ENCODE results near the gene PLEKHM3.
"Not testable (repeated sequence)": the region's sequence is repeated elsewhere in the genome, so short reads cannot be mapped to it uniquely, and the experiment has no call there.

PLEKHM3 gene

DNA sequence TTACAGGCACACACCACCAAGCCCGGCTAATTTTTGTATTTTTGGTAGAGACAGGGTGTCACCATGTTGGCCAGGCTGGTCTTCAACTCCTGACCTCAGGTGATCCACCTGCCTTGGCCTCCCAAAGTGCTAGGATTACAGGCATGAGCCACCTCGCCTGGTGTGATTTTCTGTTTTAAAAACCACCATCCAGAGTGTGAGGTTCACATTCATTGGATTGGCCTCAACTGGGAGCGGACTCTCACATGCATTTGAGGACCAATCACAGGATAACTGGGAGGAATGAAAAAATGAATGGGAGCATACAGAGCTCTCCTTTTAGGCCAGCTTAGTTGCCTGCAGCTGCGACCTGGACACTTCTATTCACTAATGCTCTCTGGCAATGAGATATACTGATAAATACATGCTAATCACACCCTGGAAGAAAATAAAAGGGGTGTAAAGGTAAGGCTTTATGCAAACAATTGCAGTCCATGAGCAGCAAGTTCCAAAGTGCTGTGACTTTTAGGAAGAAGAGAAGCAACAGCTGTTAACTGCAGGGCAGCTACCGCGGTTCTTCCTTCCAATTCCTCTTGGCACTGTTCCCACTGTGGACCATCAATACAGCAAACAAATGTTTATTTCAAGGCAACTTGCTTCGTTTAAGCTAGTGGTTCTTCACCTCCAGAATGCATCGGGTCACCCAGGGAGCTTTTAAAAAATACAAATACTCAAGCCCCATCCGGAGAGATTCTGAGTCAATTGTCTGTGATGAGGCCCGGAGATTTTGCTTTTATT lies 206.1 kb downstream of the PLEKHM3 start:
- no peak for DNase-seq

DNA sequence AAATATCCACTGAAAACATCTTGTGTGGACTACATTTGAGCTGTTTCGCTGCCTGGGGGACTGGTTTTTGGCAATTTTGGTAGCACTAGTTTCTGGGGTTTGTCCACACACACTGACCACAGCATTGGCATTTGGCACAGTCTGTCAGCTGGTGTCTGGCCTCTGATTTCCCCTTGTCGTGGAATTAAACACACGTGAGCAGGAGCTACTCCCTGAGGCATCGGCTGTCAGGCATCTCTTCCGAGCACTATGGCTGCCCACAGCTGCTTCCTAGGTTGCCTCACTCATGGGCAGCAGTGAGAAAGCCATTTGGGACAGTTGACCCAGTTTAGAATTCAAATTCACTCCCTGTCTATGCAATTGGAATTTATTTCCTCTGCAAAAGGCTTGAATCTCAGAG lies 208.8 kb downstream of the PLEKHM3 start:
- DNase-seq = no peak

DNA sequence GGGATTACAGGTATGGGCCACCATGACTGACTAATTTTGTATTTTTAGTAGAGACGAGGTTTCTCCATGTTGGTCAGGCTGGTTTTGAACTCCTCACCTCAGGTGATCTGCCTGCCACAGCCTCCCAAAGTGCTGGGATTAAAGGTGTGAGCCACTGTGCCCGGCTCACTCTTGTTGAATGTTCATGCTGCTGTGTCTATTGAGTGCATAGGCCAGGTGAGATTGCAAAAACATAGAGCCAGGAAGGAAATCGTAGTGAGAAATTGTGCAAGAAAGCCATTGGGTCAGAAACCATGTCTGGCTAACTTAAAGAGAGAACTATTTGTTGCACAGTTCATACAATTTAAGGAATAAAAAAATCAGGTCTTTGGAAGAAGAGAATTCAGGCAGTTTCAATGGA lies 210.1 kb downstream of the PLEKHM3 start:
- no peak for DNase-seq

DNA sequence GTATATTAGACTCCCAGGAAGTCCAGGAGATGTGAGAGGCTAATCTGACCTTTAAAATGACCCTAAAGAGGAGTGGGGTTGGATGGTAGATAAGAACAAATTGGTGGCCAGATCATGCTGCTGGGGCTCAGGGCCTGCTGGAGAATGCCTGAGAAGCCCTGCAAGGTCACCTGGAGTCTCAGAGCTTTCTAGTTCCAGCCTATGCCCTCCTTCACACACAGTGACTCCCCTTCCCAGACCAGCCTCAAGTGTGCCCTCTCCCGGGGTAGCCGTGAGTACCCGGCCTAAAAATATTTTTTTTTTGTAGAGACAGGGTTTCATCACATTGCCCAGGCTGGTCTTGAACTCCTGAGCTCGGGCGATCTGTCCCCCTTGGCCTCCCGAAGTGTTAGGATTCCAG lies 211.4 kb downstream of the PLEKHM3 start:
- DNase-seq = no peak

DNA sequence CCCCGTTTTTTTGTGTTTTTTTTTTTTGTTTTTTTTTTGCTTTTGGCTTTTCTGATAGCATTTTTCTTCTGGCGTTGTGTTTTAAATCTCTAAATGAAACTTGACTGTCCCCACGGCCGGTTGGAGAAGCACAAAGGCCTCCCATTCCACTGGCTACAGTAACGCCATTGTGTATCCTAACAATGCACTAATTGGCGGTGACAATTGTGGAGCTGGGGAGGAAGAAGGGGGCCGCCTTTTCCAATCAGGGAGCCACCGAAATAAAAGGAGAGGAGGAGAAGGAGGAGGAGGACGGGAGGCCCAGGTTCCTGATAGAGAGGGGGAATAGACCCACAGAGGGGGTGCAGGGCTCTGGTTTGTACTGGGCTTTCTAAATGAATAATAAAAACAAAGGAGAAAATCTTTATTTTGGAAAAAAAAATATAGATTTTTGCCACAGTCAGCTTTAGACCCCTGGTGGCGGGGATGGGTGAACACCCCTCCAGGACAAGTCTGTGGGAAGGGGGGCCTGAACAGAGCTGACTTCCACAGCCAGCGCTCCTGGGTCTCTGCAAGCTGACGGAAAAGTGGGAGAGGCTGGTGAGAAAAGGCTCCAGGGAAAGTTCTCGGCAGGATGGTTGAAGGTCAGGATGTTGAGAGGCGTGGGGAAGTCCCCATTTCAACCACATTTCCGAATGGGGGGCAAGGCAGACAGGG lies 212.0 kb downstream of the PLEKHM3 start:
- DNase-seq = no peak

DNA sequence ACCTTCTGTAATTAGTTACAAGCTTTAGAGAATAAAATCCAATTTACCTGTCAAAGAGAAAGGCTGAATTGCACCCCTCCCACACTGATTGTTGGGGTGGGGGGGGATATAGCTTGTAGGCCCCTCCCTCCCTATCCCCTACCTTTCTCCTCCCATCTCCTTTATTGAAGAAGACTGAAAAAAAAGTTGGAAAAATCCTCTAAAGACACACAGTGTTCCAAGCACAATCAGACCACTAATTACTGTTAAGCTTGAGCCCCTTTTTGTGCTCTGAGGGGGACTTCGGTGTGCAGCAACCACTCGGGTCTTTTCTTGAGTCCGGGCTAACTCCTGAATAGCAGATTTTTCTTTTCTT lies 212.6 kb downstream of the PLEKHM3 start:
- no peak for DNase-seq

DNA sequence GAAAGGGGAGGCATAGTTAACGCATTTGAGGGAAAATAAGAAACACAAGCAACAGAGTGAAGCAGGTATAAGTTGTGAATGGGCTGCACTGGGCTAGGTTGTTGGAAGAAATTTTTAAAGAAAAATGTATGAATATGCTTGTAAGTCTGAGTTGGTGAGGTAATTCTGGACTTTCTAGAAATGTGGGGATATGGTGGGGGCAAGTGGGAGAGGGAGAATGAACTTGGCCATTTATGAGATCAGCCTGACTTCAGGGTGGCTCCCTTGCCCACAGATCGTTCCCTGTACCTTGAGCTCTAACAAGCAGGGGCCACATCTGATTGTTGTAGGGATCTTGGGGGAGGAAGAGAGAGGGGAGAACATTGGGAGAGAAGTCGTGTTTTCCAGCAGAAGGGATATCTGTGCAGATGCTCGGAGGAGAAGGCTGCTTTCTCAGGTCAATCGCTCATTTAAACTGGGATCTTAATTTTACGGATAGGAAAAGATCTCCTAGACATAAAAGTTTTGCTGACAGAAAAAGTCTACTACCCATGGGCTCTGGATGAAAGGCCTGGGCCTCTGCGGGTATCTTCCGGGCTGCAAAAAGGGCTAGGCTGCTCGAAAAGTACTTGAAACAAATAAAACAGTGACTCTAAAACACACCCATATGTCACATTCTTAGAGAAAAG lies 213.1 kb downstream of the PLEKHM3 start:
- no peak for DNase-seq

DNA sequence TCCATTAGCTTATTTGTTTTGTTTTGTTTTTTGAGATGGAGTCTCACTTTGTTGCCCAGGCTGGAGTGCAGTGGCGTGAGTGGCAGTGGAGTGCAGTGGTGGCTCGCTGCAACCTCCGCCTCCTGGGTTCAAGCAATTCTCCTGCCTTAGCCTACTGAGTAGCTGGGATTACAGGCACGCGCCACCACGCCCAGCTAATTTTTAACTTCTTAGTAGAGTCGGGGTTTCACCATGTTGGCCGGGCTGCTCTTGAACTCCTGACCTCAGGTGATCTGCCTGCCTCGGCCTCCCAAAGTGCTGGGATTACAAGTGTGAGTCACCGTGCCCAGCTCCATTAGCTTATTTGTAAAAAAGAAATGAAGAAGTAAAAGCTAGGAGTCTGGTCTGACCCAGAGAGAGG lies 213.7 kb downstream of the PLEKHM3 start:
- DNase-seq = not testable (repeated sequence)

DNA sequence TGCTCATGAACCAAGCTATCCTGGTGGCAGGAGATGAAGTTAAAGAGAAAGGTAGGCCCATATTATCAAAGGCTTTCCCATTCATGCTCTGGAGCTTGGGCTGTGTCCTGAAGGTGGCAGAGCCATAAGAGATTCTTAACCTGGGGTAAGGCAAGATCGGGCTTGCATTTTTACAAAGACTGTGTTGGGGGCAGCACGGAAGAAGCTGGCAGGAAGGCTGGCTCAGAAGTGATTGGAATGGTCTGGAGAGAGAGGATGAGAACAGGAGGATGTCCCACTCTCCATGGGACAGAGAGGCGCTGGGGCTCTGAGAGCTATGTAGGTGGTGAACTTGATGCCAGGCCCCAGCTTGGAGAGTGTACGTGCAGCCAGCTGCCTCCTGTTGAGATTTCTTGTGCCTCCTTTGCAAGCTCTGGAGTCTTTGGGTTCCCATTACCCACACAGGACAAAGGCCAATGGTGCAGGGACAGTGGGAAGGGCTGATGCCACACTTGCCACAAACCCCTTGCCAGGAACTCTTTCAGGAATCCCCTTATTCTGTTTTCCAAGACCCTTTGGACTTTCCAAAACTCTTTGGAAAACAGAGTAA lies 215.0 kb downstream of the PLEKHM3 start:
- DNase-seq = no peak

DNA sequence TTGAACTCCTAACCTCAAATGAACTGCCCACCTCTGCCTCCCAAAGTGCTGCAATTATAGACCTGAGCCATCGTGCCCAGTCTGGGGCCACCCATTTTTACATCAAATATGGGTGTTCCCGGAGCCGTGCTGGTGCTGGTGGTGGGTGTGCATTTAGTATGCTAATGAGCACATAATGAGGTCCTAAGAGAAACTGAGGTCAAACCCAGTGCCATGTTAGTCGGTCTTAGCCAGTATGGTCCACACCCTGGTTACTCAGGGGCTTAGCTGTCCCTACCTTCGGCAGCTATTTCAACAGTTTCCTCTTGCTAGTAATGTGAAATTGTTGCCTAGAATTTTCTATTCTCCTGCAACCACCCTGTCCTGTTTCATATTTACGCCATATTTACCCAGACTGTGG lies 217.2 kb downstream of the PLEKHM3 start:
- DNase-seq = no peak

DNA sequence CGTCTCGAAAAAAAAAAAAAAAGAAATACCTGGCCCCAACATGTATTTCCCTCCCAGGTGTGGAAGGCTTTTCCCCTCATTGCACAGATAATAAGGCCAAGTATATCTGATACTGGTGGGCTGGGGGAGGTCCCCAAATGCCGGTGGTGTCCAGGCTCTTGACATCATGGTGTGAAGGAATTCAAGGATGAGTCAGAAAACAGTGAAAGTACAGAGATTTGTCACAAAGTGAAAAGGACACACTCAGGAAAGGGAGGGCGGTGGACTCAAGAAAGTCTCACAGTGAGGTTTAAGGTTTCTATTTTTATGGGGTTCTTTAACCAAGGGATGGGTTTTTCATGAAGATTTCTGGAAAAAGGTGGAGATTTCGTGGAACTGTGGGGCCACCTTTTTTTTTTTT lies 217.8 kb downstream of the PLEKHM3 start:
- DNase-seq = peak; percentile 28

DNA sequence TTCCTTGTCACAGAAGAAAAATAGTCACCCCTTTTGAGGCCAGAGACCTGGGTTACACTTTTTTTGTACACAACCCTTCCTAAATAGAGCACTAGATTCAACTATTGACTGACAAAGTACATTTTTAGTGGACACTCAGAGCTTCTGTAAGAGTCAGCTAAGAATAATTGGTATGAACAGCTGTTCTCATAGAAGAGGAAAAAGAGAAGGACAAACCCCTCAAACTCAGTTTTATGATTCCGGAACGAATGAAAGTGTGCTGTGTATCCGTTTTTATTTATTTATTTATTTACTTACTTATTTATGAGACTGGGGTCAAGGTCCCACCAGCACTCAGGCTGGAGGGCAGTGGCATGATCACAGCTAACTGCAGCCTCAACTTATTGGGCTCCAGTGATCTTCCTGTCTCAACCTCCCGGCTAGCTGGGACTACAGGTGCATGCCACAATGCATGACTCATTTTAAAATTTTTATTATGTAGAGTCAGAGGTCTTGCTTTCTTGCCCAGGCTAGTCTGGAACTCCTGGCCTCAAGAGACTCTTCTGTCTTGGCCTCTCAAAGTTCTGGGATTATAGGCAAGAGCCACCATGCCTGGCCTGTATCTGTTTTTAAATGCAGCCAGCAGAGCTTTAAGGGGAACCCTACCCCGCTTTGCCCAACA lies 219.6 kb downstream of the PLEKHM3 start:
- peak; percentile 34 for DNase-seq

DNA sequence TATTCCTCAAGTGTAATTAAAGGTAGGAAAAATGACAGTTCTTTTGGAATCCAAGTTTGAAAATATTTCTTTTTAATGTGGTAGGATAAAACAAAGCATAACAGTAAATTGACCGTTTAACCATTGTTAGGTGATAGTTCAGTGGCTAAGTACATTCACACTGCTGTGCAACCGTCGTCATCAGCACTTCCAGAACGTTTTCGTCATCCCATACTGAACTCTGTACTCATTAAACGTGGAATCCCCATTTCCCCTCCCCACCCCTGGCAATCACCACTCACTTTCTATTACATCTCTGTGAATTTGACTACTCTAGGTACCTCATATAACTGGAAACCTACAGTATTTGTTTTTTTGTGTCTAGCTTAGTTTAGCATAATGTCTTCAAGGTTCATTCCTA lies 222.7 kb downstream of the PLEKHM3 start:
- no peak for DNase-seq

DNA sequence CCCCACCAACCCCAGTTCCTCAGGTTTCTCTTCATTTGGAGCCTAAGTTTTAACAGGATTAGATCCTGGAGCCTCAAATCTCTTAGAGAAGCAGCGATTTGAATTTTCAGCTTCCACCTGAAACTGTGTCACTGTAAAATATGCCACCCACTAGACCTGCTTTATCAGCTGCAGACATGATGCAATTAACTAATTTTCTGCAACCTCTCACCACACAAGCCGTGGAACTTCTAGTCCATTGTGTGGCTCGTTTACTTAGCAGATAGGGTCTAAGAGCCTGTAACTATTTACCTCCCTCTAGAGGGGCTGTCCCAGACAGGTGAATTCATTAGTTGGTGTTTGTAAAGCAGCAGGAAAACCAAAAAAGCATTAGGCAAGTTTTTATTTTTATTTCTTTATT lies 224.1 kb downstream of the PLEKHM3 start:
- no peak for DNase-seq

DNA sequence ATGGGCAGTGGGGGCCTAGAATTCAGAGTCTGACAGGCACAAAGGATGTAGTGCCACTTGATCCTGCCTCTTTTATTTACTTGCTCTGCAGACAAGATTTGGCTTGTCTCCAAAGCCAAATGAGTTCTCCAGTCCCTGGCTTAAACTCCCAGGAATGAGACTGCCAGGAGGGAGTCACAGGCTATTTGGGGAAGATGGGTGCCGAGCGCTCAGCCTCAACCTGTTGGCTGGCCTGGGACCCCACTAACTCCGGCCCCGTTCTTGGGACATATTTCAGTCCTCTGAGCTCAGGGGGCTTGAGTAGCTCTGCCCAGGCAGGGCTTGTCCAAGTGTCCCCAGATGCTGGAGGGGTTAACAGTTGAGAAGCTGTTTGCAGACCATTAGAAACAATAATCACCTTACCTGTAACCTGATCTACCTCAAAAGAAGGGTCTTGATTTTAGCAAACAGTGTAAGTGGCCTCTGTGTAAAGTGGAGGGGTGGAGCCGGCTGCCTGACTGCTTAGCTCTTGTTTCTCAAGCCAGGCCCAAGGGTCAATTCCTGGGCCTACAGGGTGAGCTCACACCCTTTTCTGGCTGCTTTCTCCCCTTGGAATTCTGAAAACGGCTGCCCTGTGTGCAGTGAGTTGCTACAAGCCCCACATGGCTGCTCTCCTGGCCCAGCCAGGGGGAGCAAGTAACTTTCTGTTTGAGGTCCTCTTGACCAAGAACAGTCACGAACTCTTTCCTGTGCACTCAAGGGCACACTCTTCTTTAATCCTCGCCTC lies 228.6 kb downstream of the PLEKHM3 start:
- DNase-seq = peak; percentile 35

DNA sequence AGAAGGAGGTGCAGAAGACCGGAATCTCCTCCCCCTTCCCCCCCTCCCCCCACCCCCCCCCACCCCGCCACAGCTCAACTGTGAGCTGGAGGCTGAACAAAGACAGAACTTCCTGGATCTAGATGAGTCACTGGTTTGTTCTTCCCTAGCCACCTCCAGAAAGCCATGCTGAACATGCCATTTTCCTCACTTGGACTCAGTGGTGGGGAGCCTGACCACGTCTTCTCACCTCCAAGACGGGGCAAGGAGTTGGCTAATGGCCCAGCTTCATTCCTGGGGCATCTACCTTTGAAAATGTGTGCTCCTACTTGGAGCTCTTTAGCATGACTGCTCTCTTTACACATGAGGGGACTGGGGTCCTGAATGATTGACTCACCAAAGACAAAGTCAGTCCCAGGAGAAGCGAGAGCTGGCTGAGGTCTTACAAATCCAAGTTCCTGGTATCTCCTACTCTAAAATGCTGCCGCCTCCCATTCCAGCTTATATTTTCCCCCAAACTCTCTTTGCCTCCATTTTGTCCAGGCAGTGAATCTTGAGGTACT lies 233.0 kb downstream of the PLEKHM3 start:
- peak; percentile 80 for DNase-seq

DNA sequence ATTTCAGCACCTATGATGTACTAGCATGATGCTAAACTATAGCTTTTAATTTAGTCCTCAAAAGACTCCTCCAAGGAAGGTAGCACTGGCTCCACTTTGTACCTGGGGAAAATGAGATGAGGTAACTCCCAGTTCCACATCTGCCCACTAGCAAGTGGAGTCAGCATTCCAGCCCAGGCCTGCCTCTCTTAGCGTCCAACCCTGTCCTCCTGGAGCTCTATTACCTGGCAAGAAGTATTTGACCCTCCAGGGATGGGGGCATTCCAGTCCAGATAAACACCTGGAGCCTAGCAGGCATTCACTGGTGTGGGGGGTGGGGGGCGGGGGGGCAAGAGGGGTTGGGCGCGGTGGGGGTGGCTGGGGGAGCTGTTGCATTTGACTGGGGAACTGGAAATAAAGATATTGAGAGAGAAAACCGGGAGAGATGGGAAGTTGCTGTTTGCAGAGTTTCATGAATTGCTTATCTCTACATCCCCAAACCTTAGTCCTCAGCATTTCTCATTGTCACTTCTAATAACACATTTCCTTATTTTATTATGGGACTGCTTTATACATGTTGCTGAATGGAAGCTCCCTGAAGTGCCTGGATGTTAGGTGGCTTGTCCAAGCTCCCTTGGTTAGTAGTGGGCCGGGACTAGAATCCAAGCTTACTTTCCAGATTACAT lies 233.6 kb downstream of the PLEKHM3 start:
- no peak for DNase-seq

DNA sequence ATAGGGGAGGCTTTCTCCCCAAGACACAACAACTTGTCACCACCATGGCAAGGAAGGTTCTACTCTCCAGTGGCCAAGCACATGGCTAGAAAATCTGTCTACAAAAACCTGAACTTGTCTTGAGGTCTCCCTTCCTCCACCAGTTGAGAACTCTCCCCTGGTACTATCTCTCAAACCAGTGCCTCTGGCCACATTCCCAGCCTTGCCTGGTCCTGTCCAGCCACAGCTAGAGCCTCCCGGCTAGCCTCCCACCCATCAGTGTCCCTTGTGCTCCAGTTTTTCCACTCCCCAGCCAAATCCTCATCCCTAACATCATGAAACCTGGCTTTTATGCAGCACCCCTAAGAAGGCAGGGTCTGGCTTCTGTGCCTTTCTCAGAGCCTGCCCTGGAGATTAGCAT lies 234.4 kb downstream of the PLEKHM3 start:
- no peak for DNase-seq

DNA sequence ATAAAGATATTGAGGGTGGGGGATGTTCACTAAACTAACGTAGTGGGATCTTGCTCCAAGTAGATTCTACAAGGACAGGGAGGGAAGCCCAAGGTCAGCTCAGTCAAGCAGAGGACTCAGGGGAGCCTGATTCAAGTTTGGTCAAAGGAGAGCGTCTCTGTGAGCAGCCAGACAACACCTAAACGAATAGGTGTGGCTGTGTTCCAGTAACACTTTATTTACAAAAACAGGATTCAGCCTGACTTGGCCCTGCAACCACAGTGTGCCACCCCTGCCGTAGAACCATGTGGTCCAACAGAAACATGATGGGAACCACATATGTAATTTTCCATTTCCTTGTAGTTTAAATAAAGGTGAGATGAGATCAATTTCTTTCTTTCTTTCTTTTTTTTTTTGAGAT lies 237.5 kb downstream of the PLEKHM3 start:
- no peak for DNase-seq

DNA sequence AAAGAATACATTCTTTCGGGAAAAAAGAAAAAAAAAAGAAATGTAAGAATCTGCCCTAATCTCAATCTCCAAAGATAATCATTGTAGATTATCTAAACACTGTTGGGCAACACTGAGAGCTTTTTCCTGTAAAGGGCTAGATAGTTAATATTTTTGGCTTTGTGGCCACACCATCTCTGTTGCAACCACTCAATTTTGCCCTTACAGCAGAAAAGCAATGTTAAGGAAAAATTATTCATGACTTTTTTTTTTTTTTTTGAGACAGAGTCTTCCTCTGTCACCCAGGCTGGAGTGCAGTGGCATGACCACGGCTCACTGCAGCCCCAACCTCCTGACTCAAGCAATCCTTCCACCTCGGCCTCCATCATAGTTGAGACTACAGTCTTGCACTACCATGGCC lies 238.3 kb downstream of the PLEKHM3 start:
- no peak for DNase-seq

DNA sequence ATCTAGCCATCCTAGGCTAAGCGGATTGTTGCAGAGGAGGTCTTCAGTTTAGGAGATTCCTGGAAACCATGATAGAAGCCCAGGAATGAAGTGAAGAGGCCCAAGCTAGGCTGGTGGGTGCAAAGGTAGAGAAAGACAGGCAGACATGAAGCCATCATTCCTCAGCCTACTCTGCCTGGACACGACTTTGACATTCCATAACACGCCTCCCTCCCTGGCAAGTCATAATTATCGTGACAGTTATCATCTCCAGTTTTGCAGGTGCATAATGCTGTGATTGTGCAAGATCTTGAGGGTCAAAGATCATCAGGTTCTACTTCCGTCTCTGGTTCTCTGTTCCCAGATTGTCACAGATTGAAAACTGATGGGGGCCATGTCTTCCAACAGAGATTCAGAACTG lies 240.4 kb downstream of the PLEKHM3 start:
- DNase-seq = no peak

DNA sequence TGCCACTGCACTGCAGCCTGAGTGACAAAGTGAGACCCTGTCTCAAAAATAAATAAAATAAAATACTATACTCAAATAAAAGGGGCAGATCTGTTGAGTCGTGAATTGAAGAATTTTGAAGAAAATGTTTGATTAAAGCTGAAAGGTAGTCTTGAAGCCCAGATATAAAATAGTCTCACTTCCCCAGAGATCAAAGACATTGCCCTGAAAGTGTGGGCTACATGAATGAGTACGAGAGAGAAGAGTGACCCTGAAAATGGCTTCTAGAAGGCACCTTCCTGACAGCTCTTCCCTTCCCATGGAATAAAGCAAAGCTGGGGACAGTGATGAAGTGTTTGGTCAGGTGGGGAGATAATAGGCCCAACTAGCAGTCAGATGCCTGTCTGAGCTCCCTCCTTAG lies 241.8 kb downstream of the PLEKHM3 start:
- DNase-seq = no peak
